PC-3 (cell line): ENCODE measurements around the gene ARHGEF11.

Source experiments
- EZH2phosphoT487 ChIP-seq: fragments of 300-600 bp; sonication (generic); IDR thresholded peaks from 2 replicates; pipeline ENCODE4 v1.6.1; 2018; ENCODE audit warnings: mild to moderate bottlenecking, antibody characterized with exemption, low read length, borderline replicate concordance
- TF ChIP-seq, protein P1 (sequence below): fragments of 300-600 bp; sonication (generic); conservative IDR thresholded peaks from 2 replicates; pipeline ENCODE4 v1.5.1; 2017; ENCODE audit warnings: antibody characterized with exemption, low read depth, mild to moderate bottlenecking, low read length

- TF ChIP-seq, protein P1, sequence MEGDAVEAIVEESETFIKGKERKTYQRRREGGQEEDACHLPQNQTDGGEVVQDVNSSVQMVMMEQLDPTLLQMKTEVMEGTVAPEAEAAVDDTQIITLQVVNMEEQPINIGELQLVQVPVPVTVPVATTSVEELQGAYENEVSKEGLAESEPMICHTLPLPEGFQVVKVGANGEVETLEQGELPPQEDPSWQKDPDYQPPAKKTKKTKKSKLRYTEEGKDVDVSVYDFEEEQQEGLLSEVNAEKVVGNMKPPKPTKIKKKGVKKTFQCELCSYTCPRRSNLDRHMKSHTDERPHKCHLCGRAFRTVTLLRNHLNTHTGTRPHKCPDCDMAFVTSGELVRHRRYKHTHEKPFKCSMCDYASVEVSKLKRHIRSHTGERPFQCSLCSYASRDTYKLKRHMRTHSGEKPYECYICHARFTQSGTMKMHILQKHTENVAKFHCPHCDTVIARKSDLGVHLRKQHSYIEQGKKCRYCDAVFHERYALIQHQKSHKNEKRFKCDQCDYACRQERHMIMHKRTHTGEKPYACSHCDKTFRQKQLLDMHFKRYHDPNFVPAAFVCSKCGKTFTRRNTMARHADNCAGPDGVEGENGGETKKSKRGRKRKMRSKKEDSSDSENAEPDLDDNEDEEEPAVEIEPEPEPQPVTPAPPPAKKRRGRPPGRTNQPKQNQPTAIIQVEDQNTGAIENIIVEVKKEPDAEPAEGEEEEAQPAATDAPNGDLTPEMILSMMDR: no peak
- no peak for TF ChIP-seq EZH2phosphoT487
Measured at GRCh38 chr1:156941675-156942074, 103.9 kb downstream of the ARHGEF11 start.
